Right lobe of liver (tissue), 6 donors: ENCODE data around the gene SNX14. TPM values are rescaled to one million over a fixed set of nuclear protein-coding genes. Genes with fewer than 3 reads are reported as not detected.
"Not testable (repeated sequence)": the region's sequence is repeated elsewhere in the genome, so short reads cannot be mapped to it uniquely, and the experiment has no call there.

Experiments used
- ATAC-seq, 4 donors: fragments of 200-7000 bp; cut with Tn5 transposase; one replicate each; pipeline ENCODE4 v1.9.1; 2020; ENCODE audit warnings: mild to moderate bottlenecking in 4 of 4, moderate library complexity in 4 of 4
- DNase-seq, 3 donors: peaks; one replicate each; pipeline ENCODE4 v3.0.0-alpha.2; 2020
- H3K27ac ChIP-seq, 3 donors: fragments of 200-600 bp; one replicate each; pipeline ENCODE4 v1.8.0; 2022
- H3K27me3 ChIP-seq, 2 donors: fragments of 200-600 bp; one replicate each; pipeline ENCODE4 v1.8.0; 2022
- H3K36me3 ChIP-seq, 4 donors: fragments of 200-600 bp; sonication (generic) in 1 of 4; one replicate each; pipeline versions ENCODE4 v1.5.1 to v1.8.0; 2017 to 2022; ENCODE audit warnings: control low read depth in 1 of 4
- H3K4me1 ChIP-seq, 4 donors: fragments of 200-600 bp; sonication (generic) in 1 of 4; one replicate each; pipeline versions ENCODE4 v1.5.1 to v1.8.0; 2017 to 2022; ENCODE audit warnings: control low read depth in 1 of 4
- H3K4me3 ChIP-seq, 3 donors: fragments of 200-600 bp; one replicate each; pipeline ENCODE4 v1.8.0; 2022
- H3K9me3 ChIP-seq, 4 donors: fragments of 200-600 bp; sonication (generic) in 1 of 4; one replicate each; pipeline versions ENCODE4 v1.5.1 to v1.8.0; 2017 to 2022; ENCODE audit warnings: control low read depth in 1 of 4
- POLR2A ChIP-seq: fragments of 450-650 bp; IDR thresholded peaks from one replicate; pipeline ENCODE4 v1.6.1; 2017; ENCODE audit warnings: antibody characterized with exemption, mild to moderate bottlenecking
- WGBS: methylation state at CpG from one replicate; pipeline ENCODE4 v1.1.6; 2018; ENCODE audit warnings: low coverage, low lambda C conversion rate; ENCODE audit not compliant: insufficient coverage; ENCODE audit errors: missing lambda C conversion rate; 5-methylcytosine and 5-hydroxymethylcytosine counted together
- intact Hi-C, 2 donors: fragments of 100-400 bp; cut with DNase I; formaldehyde crosslinking; loops; one replicate each; pipeline versions ENCODE4 v1.11.2 to v1.14.1; 2022
- total RNA-seq, 6 experiments: library from RNA; depleted of rRNA in 2 of 6; stranded (reverse); fragments of >200 nt in 2 of 6; fragmentation: NEBNext Ultra II Directional in 3 of 6; extraction: Animal tissue kit (Norgen Biotek cat#: 25700) in 3 of 6; gene quantifications; one replicate each; pipeline versions ENCODE4 v1.1.0 to v1.2.4, GENCODE V29; 2016 to 2023
- TF ChIP-seq, protein P1 (sequence below), 4 donors: fragments of 200-600 bp in 3 of 4; fragments of 450-650 bp in 1 of 4; IDR thresholded peaks; one replicate each; pipeline versions ENCODE4 v1.5.1 to v1.8.0; 2016 to 2022; ENCODE audit warnings: antibody characterized with exemption in 4 of 4, mild to moderate bottlenecking in 2 of 4
- donor health status: DM: no; HTN: yes; CAD: no.
- donor health status: DM: no; HTN: no; CAD: no.
- donor health status: DM: no; HTN: no; CAD: no.
- donor health status: DM: no; HTN: yes; CAD: no.
- donor health status: DM: no; HTN: yes; CAD: no.

The SNX14 gene
- total RNA-seq, 6 experiments from 2014 or later, result 35.0 to 72.5 (median 51.9) TPM

DNA sequence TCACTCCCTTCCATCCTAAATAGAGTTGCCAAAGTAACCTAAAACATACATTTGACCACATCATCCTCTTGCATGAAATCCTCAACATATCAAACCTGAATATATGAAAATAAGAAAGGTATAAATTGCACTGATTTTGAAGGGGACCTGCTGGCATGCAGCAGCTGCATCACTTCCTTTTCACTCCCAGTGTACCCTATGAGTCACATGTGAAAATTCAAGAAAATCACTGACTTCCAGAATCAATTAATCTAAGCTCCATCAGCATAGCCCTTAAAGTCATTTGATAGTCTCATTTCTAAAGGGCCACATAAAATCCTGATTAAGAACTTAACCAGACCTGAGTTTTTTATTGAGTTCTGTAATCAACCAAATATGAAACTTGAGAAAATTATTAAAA is 24.3 kb downstream of the SNX14 start:
- ATAC-seq (no peak), DNase-seq (no peak)
- Histone ChIP-seq H3K36me3 (peaks cover 0 to 5% (median 0%) of the 10 kb centered on the region in 4 donors), H3K4me3 (no peak overlapping the region), H3K27me3 (no peaks in the 10 kb centered on the region), H3K9me3 (no peaks in the 10 kb centered on the region), H3K4me1 (peaks cover 0 to under 1% (median 0%) of the 10 kb centered on the region in 4 donors), H3K27ac (no peak overlapping the region)
- no peak for TF ChIP-seq POLR2A
- TF ChIP-seq, protein P1, sequence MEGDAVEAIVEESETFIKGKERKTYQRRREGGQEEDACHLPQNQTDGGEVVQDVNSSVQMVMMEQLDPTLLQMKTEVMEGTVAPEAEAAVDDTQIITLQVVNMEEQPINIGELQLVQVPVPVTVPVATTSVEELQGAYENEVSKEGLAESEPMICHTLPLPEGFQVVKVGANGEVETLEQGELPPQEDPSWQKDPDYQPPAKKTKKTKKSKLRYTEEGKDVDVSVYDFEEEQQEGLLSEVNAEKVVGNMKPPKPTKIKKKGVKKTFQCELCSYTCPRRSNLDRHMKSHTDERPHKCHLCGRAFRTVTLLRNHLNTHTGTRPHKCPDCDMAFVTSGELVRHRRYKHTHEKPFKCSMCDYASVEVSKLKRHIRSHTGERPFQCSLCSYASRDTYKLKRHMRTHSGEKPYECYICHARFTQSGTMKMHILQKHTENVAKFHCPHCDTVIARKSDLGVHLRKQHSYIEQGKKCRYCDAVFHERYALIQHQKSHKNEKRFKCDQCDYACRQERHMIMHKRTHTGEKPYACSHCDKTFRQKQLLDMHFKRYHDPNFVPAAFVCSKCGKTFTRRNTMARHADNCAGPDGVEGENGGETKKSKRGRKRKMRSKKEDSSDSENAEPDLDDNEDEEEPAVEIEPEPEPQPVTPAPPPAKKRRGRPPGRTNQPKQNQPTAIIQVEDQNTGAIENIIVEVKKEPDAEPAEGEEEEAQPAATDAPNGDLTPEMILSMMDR (IDR thresholded peaks at IDR 0.05), result no peak
- intact Hi-C loops, result no loop called here

DNA sequence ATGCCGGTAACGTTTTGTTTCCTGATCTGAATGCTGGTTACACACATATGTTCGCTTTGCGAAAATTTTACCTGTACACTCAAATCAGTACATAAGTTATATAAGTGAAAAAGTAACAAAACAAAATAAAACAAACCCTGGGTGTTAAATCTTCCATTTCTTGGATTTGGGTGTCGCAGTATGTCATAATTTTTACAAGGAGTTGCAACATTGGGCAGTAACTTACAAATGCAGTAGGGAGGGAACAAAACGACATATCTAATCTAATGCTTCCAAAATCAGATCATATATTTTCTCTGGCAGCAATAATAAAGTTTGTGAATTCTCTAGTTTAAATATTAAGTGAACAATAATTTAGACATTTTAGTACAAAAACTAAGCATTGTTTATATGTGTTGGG is 25.2 kb downstream of the SNX14 start:
- DNase-seq, result no peak
- H3K9me3 ChIP-seq, result no peaks in the 10 kb centered on the region
- TF ChIP-seq, protein P1 (IDR thresholded peaks at IDR 0.05), result no peak
- TF ChIP-seq POLR2A, result no peak
- peaks cover 0 to 6% (median 0%) of the 10 kb centered on the region in 4 donors for H3K36me3 ChIP-seq
- H3K27me3 ChIP-seq, result no peaks in the 10 kb centered on the region
- ATAC-seq, result no peak
- H3K4me1 ChIP-seq, result no peaks in the 10 kb centered on the region
- 84% methylated on average over 6 of the region's 6 CpGs for WGBS
- intact Hi-C loops, result no loop called here
- no peak overlapping the region for H3K4me3 ChIP-seq
- no peak overlapping the region for H3K27ac ChIP-seq

DNA sequence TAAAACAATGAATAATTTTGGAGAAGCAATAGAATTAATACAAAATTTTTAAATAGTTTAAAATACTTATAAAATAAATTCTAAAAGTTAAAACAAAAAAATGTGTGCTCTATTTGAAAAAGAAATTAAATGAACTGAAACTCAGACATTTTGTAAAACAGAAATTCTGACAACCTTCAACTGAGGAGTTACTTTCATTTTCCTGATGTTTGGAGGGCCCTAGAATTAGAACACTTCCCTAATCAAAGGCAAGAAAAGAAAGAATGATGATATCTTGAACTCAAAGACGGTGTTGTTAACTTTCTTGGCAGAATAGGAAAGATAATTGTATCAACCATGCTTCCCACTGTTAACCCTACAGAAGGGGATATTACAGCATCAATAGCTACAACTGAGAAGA is 27.9 kb downstream of the SNX14 start:
- Histone ChIP-seq H3K27me3 (no peaks in the 10 kb centered on the region), H3K4me1 (no peaks in the 10 kb centered on the region), H3K27ac (no peak overlapping the region), H3K9me3 (no peaks in the 10 kb centered on the region), H3K36me3 (peaks cover 0 to 3% (median 0%) of the 10 kb centered on the region in 4 donors), H3K4me3 (no peak overlapping the region)
- 45% methylated on average over 1 of the region's 1 CpG for WGBS
- DNase-seq, result no peak
- intact Hi-C loops, result no loop called here
- ATAC-seq, result no peak
- TF ChIP-seq POLR2A, result no peak
- TF ChIP-seq, protein P1 (IDR thresholded peaks at IDR 0.05), result no peak

DNA sequence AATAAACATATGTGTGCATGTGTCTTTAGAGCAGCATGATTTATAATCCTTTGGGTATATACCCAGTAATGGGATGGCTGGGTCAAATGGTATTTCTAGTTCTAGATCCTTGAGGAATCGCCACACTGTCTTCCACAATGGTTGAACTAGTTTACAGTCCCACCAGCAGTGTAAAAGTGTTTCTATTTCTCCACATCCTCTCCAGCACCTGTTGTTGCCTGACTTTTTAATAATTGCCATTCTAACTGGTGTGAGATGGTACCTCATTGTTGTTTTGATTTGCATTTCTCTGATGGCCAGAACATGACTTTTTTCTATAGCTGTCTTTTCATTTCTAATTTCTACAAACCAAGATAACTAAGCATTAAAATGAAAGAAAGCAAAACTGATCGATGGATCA is 29.4 kb downstream of the SNX14 start:
- 96% methylated on average over 2 of the region's 2 CpGs for WGBS
- intact Hi-C loops, ATAC-seq, H3K27me3 ChIP-seq, H3K9me3 ChIP-seq, H3K4me1 ChIP-seq, H3K4me3 ChIP-seq, DNase-seq, H3K27ac ChIP-seq: not testable (repeated sequence)
- H3K36me3 ChIP-seq, result peaks cover 0 to 12% (median 2%) of the 10 kb centered on the region in 4 donors

DNA sequence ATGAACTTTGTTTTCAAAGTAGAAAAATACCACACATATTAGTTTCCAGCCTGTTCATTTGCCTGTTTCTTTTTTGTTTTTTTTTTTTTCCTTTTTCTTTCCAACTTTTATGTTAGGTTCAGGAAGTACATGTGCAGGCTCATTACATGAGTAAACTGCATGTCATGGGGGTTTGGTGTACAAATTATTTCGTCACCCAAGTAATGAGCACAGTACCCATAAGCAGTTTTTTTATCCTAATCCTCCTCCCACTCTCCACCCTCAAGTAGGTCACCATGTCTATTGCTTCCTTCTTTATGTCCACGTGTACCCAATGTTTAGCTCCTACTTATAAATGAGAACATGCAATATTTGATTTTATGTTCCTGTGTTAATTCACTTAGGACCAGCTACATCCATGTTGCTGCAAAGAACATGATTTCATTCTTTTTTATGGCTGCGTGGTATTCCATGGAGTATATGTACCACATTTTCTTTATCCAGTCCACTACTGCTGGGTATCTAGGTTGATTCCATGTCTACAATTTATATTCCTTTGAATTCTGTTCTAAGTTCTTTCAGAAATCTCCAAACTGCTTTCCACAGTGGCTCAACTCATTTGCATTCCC is 31.8 kb downstream of the SNX14 start:
- intact Hi-C loops, result no loop called here
- Histone ChIP-seq H3K4me1 (no peaks in the 10 kb centered on the region), H3K27ac (no peak overlapping the region), H3K4me3 (no peak overlapping the region), H3K9me3 (no peaks in the 10 kb centered on the region), H3K36me3 (peaks cover 0 to 12% (median 2%) of the 10 kb centered on the region in 4 donors), H3K27me3 (no peaks in the 10 kb centered on the region)
- ATAC-seq, result no peak
- TF ChIP-seq POLR2A, result no peak
- TF ChIP-seq, protein P1 (IDR thresholded peaks at IDR 0.05), result no peak
- DNase-seq, result no peak
- 87% methylated on average over 3 of the region's 3 CpGs for WGBS
